HCEC 1CT (cell line): ENCODE results near the gene SEC63.
"Not testable (repeated sequence)": the region's sequence is repeated elsewhere in the genome, so short reads cannot be mapped to it uniquely, and the experiment has no call there.

ENCODE experiments used
- DNase-seq: peaks from one replicate; pipeline ENCODE4 v3.0.0-alpha.2; 2017

Gene SEC63, protein sequence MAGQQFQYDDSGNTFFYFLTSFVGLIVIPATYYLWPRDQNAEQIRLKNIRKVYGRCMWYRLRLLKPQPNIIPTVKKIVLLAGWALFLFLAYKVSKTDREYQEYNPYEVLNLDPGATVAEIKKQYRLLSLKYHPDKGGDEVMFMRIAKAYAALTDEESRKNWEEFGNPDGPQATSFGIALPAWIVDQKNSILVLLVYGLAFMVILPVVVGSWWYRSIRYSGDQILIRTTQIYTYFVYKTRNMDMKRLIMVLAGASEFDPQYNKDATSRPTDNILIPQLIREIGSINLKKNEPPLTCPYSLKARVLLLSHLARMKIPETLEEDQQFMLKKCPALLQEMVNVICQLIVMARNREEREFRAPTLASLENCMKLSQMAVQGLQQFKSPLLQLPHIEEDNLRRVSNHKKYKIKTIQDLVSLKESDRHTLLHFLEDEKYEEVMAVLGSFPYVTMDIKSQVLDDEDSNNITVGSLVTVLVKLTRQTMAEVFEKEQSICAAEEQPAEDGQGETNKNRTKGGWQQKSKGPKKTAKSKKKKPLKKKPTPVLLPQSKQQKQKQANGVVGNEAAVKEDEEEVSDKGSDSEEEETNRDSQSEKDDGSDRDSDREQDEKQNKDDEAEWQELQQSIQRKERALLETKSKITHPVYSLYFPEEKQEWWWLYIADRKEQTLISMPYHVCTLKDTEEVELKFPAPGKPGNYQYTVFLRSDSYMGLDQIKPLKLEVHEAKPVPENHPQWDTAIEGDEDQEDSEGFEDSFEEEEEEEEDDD

DNA sequence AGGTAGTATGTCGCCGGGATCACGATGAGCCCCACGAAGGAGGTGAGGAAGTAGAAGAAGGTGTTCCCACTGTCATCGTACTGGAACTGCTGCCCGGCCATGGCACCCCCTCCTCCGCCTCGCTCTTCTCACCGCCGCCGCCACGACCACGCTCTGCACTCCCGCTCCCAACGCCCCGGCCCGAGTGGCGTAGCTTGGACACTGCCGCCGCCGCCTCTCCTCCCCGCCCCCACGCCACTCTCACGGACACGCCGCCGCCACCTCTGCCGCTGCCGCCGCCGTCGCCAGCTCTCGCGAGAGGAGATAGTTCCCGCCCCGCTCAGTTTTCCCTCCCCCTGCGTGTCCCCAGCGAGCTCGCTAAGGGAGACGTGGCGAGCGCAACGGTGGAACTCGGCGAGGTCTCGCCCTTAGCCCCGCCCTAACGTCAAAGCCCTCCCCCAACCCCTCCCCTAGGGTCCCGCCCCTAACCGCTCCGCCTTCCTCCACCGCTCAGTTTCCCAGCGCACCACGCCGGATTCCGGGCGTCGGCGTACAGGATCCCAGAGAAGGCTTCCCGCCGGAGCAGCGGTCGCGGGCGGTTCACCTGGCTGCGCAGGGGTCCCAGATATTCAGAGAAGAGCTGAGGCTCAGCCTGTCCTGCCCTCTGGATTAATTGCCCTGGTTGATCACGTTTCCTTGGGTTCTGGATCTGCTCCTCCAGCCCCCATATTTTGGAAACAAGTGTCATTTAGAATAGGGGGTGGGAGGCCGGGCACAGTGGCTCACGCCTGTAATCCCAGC, at the start of gene SEC63:
Gene SEC63, minus strand, starts transcription at position 300 of the 780 bp plus-strand sequence. Its CDS starts 199 bp downstream, at position 101.
- DNase-seq = peak; percentile 96

GRCh38 chr6:108005961-108006360, 48.0 kb upstream of the SEC63 start:
- no peak for DNase-seq

DNA sequence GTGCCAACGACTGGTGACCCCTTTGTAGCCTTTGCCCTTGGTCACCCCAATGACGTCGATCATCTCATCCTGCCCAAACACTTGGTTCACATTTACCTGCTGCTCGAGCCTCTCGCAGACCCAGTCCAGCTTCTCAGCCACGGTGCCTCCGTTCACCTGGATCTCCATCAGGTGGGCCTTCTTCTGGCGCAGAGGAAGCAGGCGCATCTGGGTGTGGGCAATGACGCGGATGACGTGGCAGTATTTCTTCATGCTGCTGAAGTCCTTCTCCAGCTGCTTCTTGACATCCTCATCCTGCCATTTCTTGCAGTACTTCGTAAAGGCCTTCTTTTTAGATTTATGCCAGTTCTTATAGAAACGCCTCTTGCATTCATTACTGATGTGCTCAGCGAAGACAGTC, 46.9 kb upstream of the SEC63 start:
- DNase-seq = no peak

DNA sequence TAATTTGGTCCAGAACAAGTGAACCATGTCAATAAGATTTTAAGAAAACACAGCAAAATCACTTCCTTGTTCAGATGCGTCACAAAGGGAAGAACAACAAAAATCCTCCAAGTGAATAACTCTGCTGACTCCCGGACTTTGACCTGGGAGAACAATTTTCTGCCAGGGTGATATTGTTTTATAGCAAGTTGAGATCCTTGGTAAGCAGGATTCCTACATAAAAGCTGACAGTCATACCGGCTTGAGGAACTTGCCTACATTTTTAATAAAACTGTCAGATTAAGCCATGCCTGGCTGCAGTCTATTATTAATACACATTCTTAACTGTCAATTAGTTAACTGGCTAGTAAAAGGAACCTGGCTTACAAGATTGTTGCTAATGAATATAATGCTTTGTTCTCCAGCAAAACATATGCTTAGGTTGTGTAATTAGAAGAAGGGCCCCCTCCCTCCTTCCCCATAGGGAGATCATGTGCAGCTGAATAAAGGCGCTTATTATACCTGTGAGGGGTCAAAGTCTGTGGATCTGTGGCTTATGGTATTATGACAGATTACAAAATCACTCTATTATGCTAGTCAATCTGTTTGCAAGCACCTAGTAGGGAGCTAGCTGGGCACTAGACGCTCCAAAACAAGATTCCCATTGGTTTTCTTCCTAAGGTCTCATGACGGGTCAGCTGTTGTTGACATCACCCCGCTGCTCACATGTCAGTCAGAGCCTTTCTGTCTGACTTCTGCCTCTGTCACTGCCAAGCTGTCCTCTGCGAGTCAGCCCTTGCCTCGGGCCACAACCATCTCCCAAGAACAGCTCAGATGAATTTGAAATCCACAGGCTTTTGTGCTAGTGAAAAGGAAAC, 44.6 kb upstream of the SEC63 start:
- DNase-seq = no peak

GRCh38 chr6:108001696-108002231, 43.8 kb upstream of the SEC63 start:
- DNase-seq = no peak

DNA sequence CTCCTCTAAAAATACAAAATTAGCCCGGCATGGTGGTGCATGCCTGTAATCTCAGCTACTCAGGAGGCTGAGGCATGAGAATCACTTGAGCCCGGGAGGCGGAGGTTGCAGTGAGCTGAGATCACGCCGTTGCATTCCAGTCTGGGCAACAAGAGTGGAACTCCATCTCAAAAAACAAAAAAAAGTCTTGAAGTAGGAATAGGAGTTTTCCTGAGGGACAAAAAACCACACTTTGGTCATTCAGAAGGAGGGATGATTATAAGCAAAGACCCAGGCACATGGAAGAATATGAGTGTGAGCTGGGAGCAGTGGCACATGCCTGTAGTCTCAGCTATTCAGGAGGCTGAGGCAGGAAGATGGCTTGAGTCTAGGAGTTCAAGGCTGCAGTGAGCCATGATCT, 42.3 kb upstream of the SEC63 start:
- not testable (repeated sequence) for DNase-seq

- no peak for DNase-seq
Observed at GRCh38 chr6:107999341-107999740, 41.3 kb upstream of the SEC63 start.

DNA sequence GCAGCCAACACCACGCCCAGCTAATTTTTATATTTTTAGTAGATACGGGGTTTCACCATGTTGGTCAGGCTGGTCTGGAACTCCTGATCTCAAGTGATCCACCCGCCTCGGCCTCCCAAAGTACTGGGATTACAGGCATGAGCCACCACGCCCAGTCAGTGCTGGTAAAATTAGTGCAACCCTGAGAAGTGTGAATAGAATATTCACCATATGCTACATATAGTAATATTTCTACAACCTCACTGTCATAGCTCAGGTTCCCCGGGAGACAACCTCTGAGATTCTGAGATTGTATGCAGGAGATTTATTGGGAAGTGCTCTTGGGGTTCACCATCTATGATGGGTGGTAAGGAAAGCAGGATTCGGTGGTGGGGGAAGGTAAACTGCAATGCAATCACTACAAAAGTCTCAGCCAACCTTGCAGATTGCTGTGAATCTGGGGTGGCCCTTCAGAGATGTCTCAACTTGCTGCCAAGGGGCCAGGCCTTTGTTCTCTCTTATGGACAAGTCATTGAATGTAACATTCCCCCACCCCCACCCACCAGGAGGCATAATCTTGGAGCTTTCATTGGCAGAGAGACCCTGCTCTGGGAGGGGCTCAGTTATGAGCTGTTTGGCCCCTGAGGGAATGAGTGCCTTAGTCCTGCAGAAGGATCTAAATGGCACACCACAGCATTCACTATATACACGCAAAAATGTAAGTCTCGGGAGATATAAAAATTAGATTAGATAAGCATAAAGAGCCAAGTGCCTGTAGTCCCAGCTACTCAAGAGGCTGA, 34.0 kb upstream of the SEC63 start:
- DNase-seq = no peak

DNA sequence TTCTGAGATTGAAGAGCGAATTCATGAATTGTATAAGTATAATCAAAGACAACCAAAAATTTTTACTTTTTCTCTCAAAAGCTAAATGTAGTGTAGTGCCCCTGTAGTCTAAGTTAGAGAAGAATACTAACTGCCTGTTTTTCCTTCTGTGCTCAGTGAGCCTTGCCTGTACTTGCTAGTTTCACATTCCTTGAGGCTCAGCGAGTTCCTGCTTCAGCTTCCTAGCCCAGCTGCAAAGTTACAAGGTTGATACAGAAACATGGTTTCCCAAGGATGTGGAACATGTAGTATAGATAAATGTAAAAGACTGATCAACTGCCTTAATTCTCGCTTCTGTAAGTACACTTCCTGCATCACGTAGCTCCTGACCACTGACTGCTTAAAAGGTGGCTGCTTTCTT, 33.1 kb upstream of the SEC63 start:
- DNase-seq = no peak

DNA sequence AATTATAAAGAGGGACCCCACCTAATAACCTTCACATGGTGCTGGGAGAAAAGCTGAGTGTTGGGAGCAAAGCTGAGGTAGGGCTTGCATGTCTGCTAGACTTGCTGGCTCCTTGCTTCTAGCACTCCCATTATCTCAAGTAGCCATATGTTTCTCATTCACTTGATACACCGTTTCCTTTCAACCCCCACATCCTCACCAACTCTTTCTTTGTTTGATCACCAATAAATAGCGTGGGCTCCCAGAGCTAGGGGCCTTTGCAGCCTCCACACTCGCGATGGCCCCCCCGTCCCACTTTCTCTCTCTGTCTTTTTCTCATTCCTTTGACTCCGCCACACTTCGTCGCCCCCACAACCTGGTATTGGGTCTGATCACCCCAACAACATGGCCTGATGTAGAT, 32.6 kb upstream of the SEC63 start:
- not testable (repeated sequence) for DNase-seq

DNA sequence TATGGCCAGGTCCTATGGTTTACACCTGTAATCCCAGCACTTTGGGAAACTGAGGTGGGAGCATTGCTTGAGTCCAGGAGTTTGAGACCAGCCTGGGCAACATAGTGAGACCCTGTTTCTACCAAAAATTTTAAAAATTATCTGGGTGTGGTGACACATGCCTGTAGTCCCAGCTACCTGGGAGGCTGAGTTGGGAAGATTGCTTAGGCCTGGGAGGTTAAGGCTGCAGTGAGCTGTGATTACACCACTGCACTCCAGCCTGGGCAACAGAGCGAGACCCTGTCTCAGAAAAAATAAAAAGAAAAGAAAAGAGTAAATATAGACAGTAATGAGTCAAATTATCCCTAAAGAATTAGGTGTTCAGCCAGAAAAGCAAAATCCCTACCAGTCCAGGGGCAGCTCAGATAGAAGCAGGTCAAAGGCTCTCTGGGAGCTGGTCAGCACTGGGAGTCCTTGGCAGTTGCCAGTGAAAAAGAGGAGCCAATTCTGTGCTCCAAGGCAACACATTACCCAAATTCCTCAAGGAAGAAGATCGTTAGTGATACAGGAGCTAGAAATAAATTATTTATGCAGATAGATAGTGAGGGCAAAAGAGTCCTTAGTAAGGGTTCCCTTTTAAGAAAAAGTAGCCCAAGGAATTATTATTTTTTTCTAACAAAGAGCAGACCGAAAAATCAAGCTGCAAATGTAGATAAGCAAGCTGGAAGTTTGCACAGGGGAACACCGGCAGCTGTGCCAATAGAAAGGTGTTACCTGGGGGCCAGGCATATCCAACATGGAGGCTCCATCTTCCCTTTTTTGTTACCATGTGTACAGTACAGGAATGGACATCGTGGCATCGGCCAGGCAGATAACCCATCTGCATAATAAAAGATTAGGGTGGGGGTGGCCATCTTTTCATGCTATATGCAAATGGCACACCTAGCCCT, 31.4 kb upstream of the SEC63 start:
- DNase-seq = no peak

DNA sequence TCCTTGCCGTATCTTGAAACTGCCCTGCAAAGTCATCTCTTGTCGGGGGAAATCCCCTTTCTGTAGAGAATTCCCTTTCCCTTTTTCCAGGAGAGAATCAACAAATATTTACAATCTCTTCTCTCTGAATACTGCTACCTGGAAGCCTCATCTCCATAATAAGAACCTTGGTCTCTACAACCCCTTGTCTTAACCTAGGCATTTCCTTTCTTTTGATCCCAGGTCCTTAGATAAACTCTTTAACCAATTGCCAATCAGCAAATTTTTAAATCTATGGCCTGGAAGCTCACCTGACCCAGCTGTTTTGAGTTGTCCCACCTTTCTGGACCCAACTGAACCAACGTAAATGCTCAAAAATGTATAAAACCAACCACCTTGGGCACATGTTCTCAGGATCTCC, 30.6 kb upstream of the SEC63 start:
- no peak for DNase-seq

- DNase-seq = no peak
Observed at GRCh38 chr6:107987805-107988204, 29.8 kb upstream of the SEC63 start.

DNA sequence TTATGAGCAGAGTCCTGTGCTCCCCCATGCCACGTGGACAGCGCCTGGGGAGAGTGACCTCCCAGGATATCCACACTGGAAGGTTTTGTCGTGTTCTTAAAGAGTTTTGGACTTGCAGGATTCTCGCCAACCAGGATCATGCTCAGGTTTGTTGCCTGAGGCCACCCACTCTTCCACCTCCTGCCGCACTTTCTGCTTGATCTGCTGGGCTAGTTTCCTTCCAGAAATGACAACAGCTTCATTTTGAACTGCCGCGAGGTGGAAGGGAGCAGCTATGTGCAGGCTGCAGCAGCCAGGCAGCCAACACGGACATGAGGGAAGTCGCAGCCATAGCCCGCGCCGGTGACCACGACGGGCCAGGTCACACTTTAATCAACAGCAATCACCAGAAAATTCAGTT, 27.7 kb upstream of the SEC63 start:
- DNase-seq = no peak

DNA sequence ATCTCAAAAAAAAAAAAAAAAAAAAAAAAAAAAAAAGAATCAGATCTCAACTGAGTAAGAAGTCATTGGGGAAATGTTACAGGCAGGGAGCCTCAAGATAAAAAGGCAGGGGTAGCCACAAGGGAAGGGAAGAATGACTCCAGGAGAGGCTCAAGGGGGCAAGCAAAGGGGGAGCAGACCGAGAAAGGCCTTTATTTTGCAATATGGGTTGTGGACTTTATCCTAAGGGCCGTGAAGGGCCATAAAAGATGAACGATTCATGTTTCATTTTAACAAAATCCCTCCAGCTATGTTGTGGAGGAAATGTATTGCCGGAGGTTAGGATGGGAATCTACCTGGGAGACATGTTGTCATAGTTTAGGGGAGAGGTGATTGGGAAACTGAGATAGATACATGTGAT, 25.8 kb upstream of the SEC63 start:
- DNase-seq = no peak

DNA sequence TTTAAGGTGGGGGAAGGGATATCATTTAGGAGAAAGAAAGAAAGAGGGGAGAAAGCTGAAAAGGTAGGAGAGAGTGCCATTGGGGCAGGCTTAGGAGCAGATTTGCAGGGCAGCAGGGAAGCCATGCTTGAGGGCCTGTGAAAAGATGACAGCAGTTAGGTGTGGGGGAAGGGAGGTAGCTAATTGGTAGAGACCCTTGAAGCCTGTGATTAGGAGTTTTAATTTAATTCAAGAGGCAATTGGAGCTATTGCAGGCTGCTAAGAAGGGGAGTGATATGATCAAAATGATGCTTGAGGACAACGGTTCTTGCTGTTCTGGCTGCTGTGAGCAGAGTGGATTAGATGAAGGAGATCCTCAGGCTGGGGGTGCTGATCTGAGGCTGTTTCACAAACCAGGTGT, 24.5 kb upstream of the SEC63 start:
- no peak for DNase-seq

DNA sequence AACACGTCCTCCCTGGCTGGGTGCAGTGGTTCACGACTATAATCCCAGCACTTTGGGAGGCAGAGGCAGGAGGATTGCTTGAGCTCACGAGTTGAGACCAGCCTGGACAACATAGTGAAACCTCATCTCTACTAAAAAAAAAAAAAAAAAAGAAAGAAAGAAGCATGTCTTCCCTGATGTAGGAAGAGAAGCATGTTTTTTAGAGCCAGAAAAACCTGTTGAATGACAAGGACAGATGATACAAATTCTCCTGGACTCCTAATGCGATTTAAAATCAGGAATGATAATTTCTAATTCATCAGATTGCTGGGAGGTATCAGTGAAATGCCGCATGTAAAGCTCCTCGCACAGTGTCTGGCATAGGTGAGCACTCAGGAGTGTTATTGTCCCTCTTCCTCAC, 23.7 kb upstream of the SEC63 start:
- no peak for DNase-seq

GRCh38 chr6:107977283-107977682, 19.3 kb upstream of the SEC63 start:
- DNase-seq = peak; percentile 47

GRCh38 chr6:107976155-107976783, 18.3 kb upstream of the SEC63 start:
- DNase-seq = no peak

GRCh38 chr6:107973594-107973993, 15.6 kb upstream of the SEC63 start:
- no peak for DNase-seq
